ENCODE measurements around the gene ELF5.

DNA sequence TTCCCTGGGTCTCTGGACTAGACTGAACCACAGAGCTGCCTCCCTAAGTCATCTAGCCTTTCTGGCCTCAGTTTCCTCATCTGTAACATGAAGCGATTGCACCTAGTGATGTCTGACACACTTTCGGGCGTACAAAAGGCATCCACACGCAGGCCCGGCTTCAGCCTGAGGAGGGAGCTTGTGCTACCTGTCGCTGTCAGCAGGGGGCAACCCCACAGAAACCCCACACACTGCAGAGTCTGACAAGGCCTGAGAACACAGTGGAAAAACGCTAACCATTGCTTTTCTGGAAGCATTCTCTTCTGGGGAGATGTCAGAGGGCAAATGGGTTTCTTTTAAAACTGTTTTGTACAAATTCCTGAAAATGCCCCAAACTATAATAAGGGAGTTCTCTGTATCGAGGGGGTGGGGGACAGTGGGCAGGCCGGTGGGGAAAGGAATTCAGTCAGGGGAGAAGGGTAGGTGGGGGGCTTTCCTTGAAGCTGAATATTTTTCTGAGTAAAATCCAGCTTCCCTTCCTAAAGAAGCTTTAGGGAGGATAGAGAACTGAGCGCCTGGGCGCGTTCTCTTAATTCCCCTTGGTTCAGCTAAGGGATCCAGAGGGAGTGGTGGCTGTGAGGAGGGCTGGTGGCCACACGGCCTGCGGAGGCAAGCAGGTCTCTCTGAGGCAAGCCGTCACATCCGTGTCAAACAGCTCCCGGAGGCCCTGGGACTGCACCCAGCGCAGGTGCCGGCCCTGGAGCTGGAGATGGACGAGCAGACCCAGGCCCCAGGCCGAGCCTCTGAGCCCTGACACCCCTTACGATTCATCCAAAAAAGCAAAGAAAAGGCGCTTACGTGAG, 533 bp downstream of the ELF5 start:
- no peak for TF ChIP-seq POLR2A (IDR thresholded peaks at IDR 0.05)
- TF ChIP-seq, protein P1, sequence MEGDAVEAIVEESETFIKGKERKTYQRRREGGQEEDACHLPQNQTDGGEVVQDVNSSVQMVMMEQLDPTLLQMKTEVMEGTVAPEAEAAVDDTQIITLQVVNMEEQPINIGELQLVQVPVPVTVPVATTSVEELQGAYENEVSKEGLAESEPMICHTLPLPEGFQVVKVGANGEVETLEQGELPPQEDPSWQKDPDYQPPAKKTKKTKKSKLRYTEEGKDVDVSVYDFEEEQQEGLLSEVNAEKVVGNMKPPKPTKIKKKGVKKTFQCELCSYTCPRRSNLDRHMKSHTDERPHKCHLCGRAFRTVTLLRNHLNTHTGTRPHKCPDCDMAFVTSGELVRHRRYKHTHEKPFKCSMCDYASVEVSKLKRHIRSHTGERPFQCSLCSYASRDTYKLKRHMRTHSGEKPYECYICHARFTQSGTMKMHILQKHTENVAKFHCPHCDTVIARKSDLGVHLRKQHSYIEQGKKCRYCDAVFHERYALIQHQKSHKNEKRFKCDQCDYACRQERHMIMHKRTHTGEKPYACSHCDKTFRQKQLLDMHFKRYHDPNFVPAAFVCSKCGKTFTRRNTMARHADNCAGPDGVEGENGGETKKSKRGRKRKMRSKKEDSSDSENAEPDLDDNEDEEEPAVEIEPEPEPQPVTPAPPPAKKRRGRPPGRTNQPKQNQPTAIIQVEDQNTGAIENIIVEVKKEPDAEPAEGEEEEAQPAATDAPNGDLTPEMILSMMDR (IDR thresholded peaks at IDR 0.05), result peak; percentile 66 to 75 (median 72)

All from right lobe of liver (tissue), 4 donors.